H9 (cell line): ENCODE data around the gene NUP37. TPM values are rescaled to one million over a fixed set of nuclear protein-coding genes. Genes with fewer than 3 reads are reported as not detected.
"Not testable (repeated sequence)": the region's sequence is repeated elsewhere in the genome, so short reads cannot be mapped to it uniquely, and the experiment has no call there.

Source experiments
- DNase-seq: peaks from one replicate; pipeline ENCODE4 v3.0.0-alpha.2; 2017
- H2AFZ ChIP-seq: one replicate; pipeline ENCODE4 v1.6.1; 2013; ENCODE audit warnings: mild to moderate bottlenecking, low read length, control low read depth, moderate library complexity
- H2AK5ac ChIP-seq: 2 replicates; pipeline ENCODE4 v1.6.1; 2013; ENCODE audit warnings: low read length, control low read depth, mixed read lengths; ENCODE audit not compliant: insufficient read length
- H2BK120ac ChIP-seq: one replicate; pipeline ENCODE4 v1.6.1; 2013; ENCODE audit warnings: low read depth, mild to moderate bottlenecking, low read length, control low read depth, inconsistent platforms; ENCODE audit not compliant: poor library complexity, severe bottlenecking
- H2BK12ac ChIP-seq: 2 replicates; pipeline ENCODE4 v1.6.1; 2013; ENCODE audit warnings: low read length, control low read depth, mixed read lengths, low read depth; ENCODE audit not compliant: insufficient read length
- H2BK15ac ChIP-seq: 2 replicates; pipeline ENCODE4 v1.6.1; 2013; ENCODE audit warnings: low read depth, low read length, control low read depth
- H2BK20ac ChIP-seq: one replicate; pipeline ENCODE4 v1.6.1; 2013; ENCODE audit warnings: low read depth, mild to moderate bottlenecking, low read length, control low read depth, inconsistent platforms; ENCODE audit not compliant: poor library complexity, severe bottlenecking
- H2BK5ac ChIP-seq: 2 replicates; pipeline ENCODE4 v1.6.1; 2013; ENCODE audit warnings: low read length, control low read depth, mixed read lengths; ENCODE audit not compliant: insufficient read length
- H3K14ac ChIP-seq: 2 replicates; pipeline ENCODE4 v1.6.1; 2013; ENCODE audit warnings: low read length, control low read depth; ENCODE audit not compliant: insufficient read depth
- H3K18ac ChIP-seq: 2 replicates; pipeline ENCODE4 v1.6.1; 2013; ENCODE audit warnings: low read depth, mild to moderate bottlenecking, mixed read lengths, low read length, control low read depth; ENCODE audit not compliant: insufficient read length
- H3K23ac ChIP-seq: 2 replicates; pipeline ENCODE4 v1.6.1; 2013; ENCODE audit warnings: low read length, control low read depth, mixed read lengths, low read depth; ENCODE audit not compliant: insufficient read length
- H3K23me2 ChIP-seq: 2 replicates; pipeline ENCODE4 v1.6.1; 2013; ENCODE audit warnings: low read depth, mild to moderate bottlenecking, mixed read lengths, low read length, control low read depth; ENCODE audit not compliant: insufficient read length, poor library complexity, severe bottlenecking
- H3K27ac ChIP-seq: 2 replicates; pipeline ENCODE4 v1.5.1; 2013; ENCODE audit warnings: low read length, control low read depth, mixed read lengths, low read depth; ENCODE audit not compliant: insufficient read length
- H3K27me3 ChIP-seq: 2 replicates; pipeline ENCODE4 v1.6.1; 2013; ENCODE audit warnings: low read length, control low read depth, inconsistent platforms; ENCODE audit not compliant: insufficient read depth
- H3K4ac ChIP-seq: 2 replicates; pipeline ENCODE4 v1.6.1; 2013; ENCODE audit warnings: low read depth, mild to moderate bottlenecking, control low read depth, inconsistent platforms, low read length, moderate library complexity
- H3K4me1 ChIP-seq: 2 replicates; pipeline ENCODE4 v1.6.1; 2013; ENCODE audit warnings: low read length, control low read depth, inconsistent platforms; ENCODE audit not compliant: insufficient read depth
- H3K4me2 ChIP-seq: 2 replicates; pipeline ENCODE4 v1.6.1; 2013; ENCODE audit warnings: low read length, control low read depth, mixed read lengths; ENCODE audit not compliant: insufficient read length, insufficient read depth
- H3K56ac ChIP-seq: 2 replicates; pipeline ENCODE4 v1.6.1; 2013; ENCODE audit warnings: low read depth, mild to moderate bottlenecking, mixed read lengths, low read length, control low read depth; ENCODE audit not compliant: insufficient read length
- H3K79me1 ChIP-seq: 2 replicates; pipeline ENCODE4 v1.6.1; 2013; ENCODE audit warnings: low read depth, mild to moderate bottlenecking, moderate library complexity, low read length, control low read depth, inconsistent platforms; ENCODE audit not compliant: insufficient read depth, poor library complexity, severe bottlenecking
- H3K79me2 ChIP-seq: 2 replicates; pipeline ENCODE4 v1.6.1; 2013; ENCODE audit warnings: low read length, control low read depth, inconsistent platforms; ENCODE audit not compliant: insufficient read depth
- H3K9ac ChIP-seq: 2 replicates; pipeline ENCODE4 v1.6.1; 2013; ENCODE audit warnings: low read length, control low read depth, mixed read lengths; ENCODE audit not compliant: insufficient read length; ENCODE audit errors: extremely low read depth
- H3K9me3 ChIP-seq: one replicate; pipeline ENCODE4 v1.6.1; 2013; ENCODE audit warnings: low read depth, low read length, inconsistent platforms; ENCODE audit not compliant: control insufficient read depth
- H3T11ph ChIP-seq: one replicate; pipeline ENCODE4 v1.6.1; 2013; ENCODE audit warnings: mild to moderate bottlenecking, low read length, control low read depth, inconsistent platforms
- H4K20me1 ChIP-seq: one replicate; pipeline ENCODE4 v1.6.1; 2013; ENCODE audit not compliant: control insufficient read depth, insufficient read length, insufficient read depth
- H4K5ac ChIP-seq: 2 replicates; pipeline ENCODE4 v1.6.1; 2013; ENCODE audit warnings: low read depth, mild to moderate bottlenecking, mixed read lengths, low read length, control low read depth; ENCODE audit not compliant: insufficient read length
- H4K8ac ChIP-seq: replicated peaks from 2 replicates; pipeline ENCODE4 v1.6.1; 2013; ENCODE audit warnings: low read length, control low read depth, mixed read lengths, low read depth; ENCODE audit not compliant: insufficient read length
- H4K91ac ChIP-seq: 2 replicates; pipeline ENCODE4 v1.6.1; 2013; ENCODE audit warnings: low read depth, mild to moderate bottlenecking, moderate library complexity, mixed read lengths, low read length, control low read depth; ENCODE audit not compliant: insufficient read length
- H3K27ac Mint-ChIP-seq, 3 experiments: 2 replicates in 2 of 3; 3 replicates in 1 of 3; pipeline ENCODE4 v1.8.0; 2020 to 2021; ENCODE audit warnings: mixed read lengths in 3 of 3, mild to moderate bottlenecking in 1 of 3, moderate library complexity in 1 of 3
- H3K27me3 Mint-ChIP-seq: 2 replicates; pipeline ENCODE4 v1.8.0; 2021; ENCODE audit warnings: low read depth, mild to moderate bottlenecking, moderate library complexity, mixed read lengths
- H3K36me3 Mint-ChIP-seq, 3 experiments: 2 replicates in 2 of 3; 3 replicates in 1 of 3; pipeline ENCODE4 v1.8.0; 2020 to 2021; ENCODE audit warnings: low read depth in 3 of 3, mixed read lengths in 3 of 3; ENCODE audit not compliant: insufficient read depth in 1 of 3
- H3K4me1 Mint-ChIP-seq, 2 experiments: 2 replicates each; pipeline ENCODE4 v1.8.0; 2020; ENCODE audit warnings: mixed read lengths in 2 of 2
- H3K4me3 Mint-ChIP-seq, 2 experiments: 2 replicates in 1 of 2; 3 replicates in 1 of 2; pipeline ENCODE4 v1.8.0; 2020 to 2021; ENCODE audit warnings: mild to moderate bottlenecking in 2 of 2, mixed read lengths in 2 of 2, moderate library complexity in 1 of 2
- H3K9me3 Mint-ChIP-seq, 2 experiments: 2 replicates in 1 of 2; 3 replicates in 1 of 2; pipeline ENCODE4 v1.8.0; 2020; ENCODE audit warnings: mild to moderate bottlenecking in 2 of 2, mixed read lengths in 2 of 2, moderate library complexity in 1 of 2
- WGBS: extraction: QIAGEN DNeasy Blood & Tissue Kit; methylation state at CpG from one replicate; pipeline ENCODE4 v1.1.7; 2013; ENCODE audit warnings: missing lambda C conversion rate, low lambda C conversion rate, mixed read lengths; ENCODE audit not compliant: insufficient read length; ENCODE audit errors: extremely low coverage; 5-methylcytosine and 5-hydroxymethylcytosine counted together
- total RNA-seq: library from RNA; stranded (reverse); gene quantifications from 2 replicates; pipeline ENCODE4 v1.2.1, GENCODE V29; 2021

The NUP37 gene
- total RNA-seq, 1 experiment from 2014 or later = 62.5 TPM

- not testable (repeated sequence) for H3K4me3 Mint-ChIP-seq, H3K9me3 Mint-ChIP-seq, H2BK120ac ChIP-seq, H3K9me3 ChIP-seq, H3K27me3 ChIP-seq, H2BK20ac ChIP-seq, H3T11ph ChIP-seq, H2BK12ac ChIP-seq, H2AFZ ChIP-seq, H3K27ac ChIP-seq, H3K4me1 ChIP-seq, H3K14ac ChIP-seq, H4K5ac ChIP-seq, H3K4ac ChIP-seq, H2AK5ac ChIP-seq, H3K18ac ChIP-seq, H3K27ac Mint-ChIP-seq, H4K20me1 ChIP-seq, H4K8ac ChIP-seq, DNase-seq, H3K4me1 Mint-ChIP-seq, H3K56ac ChIP-seq, H2BK15ac ChIP-seq, H3K79me1 ChIP-seq, H3K23ac ChIP-seq, H3K23me2 ChIP-seq, H3K9ac ChIP-seq, H2BK5ac ChIP-seq, H4K91ac ChIP-seq, H3K4me2 ChIP-seq, H3K27me3 Mint-ChIP-seq, H3K79me2 ChIP-seq
- no CpG with 5 or more reads among the region's 4 CpGs for WGBS
- H3K36me3 Mint-ChIP-seq = peaks cover 36 to 50% (median 41%) of the 10 kb centered on the region in 3 experiments
Observed at GRCh38 chr12:102147062-102147587, 27.2 kb upstream of the NUP37 start.
